ENCODE data around the gene PMVK. TPM values are rescaled to one million over a fixed set of nuclear protein-coding genes. Genes with fewer than 3 reads are reported as not detected.

The PMVK gene
- total RNA-seq, 1 donor from 2014 or later: 41.8 TPM

DNA sequence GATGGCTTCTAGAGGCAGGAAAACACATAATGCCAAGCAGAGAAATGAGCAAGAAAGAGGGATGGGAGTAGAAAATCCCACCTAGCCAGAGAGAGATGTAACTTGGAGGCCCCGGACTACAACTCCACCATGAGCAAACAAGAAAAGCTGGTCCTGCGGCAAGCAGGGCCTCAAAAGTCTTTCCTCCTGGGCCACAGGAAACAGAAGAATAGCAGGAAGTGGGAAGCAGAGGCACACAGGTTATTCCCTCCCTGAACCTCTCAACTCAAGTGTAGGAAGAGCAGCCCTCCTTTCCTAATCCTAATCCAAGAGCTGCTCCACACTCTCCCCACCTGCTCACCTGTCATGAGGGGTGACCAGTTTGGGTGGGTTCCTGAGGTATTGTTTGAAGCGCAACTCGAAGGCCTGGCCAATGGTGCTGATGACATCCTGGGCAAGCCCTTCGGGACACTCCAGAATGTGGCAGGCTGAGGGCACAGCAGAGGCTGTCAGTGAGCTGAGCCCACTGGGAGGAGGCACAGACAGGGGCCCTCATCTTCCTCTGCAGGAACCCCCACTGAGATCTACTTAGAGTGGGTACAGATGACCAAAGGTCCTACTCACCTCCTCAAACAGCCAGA lies 30.9 kb upstream of the PMVK start:
- no peak for DNase-seq (ENCODE audit: low spot score)

DNA sequence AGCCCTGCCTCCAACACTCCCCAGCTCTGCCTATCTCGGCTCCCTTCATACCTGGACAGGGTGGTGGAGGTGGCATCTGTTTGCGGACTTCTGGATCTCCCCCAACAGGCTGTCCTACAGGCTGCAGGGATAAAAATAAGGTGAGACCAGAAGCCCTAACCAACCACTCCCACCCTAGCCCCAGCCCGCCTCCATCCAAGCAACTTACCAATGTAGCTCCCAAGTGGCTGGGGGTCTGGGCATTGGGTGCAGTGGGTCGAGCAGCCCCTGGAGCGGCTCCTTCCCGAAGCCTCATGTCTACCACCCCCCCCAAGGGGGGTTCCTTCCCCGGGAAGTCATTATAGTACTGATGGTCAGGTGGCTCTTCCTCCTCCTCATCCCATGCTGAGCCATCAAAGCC lies 29.6 kb upstream of the PMVK start:
- no peak for DNase-seq (ENCODE audit: low spot score)

DNA sequence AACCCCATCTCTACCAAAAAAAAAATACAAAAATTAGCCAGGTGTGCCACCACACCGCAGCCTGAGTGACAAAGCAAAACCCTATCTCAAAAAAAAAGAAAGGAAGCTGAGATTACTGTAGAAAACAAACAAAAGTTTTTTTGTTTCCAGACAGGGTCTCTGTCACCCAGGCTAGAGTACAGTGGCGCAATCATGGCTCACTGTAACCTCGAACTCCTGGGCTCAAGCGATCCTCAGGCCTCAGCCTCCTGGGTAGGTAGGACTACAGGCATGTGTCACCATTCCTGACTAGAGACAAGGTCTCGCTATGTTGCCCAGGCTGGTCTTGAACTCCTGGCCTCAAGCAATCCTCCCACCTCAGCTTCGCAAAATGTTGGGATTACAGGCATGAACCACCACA lies 27.8 kb upstream of the PMVK start:
- DNase-seq (ENCODE audit: low spot score): no peak

DNA sequence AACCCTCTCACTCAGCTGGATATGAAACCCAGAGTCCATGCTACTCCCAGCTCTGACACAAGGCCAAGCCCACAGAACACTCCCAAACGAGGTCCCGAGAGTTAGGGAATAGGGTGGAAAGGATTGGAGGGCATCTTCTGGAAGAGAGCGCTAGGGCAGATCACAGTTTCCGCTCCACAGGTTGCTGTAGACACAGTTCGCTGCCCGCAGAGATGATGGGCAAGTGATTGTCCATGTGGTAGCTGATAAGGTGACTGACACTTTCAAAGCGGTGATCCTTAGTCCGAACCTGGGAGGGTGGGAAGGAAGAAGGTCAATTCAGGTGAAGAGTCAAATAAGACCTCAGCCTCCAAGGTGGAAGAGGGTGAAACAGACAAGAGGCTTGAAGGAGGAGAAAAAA lies 27.1 kb upstream of the PMVK start:
- no peak for DNase-seq (ENCODE audit: low spot score)

DNA sequence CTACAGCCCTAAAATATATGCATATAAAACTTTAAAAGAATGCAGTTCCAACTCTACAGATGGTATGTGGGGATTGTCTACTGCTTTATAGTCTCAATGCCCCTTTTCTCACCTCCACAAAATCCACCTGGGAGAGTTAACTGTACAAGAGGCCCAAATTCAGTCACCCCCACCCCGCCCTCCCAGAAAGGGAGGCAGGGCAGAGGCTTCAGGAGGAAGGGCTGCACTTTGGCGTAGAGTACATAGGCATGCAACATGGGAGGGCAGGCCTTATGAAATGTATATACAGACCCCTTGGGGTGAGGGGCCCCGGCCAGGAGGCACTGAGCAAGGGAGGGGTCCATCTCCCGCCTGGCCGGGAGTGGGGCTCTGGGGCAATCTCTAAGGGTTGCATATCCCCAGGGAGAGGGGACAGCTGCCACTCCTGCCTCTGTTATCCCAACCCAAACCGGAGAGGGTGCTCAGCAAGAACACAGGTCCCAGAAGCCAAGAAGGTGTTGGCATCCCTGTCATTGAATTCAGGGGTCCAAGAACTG lies 26.3 kb upstream of the PMVK start:
- DNase-seq (ENCODE audit: low spot score): no peak

DNA sequence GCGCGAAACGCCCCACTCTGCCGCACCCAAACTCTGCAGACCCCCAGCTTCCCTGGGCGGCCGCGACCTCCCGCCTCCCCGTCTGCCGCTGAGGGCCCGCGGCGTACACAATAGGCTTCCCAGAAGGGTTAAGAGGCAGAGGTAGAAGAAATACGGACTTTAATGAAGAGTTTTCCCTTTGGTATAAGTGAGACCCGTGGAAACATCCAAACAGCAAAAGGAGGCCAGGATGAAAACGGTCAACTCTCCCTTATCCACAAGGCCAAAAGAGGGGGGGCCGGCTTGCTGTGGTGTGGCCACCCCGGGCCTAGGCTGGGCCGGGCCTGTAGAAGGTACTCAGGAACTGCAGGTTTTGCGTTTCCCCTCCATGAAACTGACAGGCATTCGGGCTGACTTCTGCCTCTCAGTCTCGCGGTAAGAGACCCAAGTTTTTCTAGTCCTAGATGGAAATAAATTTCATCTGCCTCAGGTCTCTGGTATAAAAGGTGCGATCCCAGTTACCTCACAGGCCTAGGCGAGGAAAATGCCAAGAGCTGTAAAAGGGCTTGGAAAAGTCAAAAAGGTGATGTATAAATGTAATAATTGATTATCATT lies 25.7 kb upstream of the PMVK start:
- DNase-seq (ENCODE audit: low spot score): no peak

DNA sequence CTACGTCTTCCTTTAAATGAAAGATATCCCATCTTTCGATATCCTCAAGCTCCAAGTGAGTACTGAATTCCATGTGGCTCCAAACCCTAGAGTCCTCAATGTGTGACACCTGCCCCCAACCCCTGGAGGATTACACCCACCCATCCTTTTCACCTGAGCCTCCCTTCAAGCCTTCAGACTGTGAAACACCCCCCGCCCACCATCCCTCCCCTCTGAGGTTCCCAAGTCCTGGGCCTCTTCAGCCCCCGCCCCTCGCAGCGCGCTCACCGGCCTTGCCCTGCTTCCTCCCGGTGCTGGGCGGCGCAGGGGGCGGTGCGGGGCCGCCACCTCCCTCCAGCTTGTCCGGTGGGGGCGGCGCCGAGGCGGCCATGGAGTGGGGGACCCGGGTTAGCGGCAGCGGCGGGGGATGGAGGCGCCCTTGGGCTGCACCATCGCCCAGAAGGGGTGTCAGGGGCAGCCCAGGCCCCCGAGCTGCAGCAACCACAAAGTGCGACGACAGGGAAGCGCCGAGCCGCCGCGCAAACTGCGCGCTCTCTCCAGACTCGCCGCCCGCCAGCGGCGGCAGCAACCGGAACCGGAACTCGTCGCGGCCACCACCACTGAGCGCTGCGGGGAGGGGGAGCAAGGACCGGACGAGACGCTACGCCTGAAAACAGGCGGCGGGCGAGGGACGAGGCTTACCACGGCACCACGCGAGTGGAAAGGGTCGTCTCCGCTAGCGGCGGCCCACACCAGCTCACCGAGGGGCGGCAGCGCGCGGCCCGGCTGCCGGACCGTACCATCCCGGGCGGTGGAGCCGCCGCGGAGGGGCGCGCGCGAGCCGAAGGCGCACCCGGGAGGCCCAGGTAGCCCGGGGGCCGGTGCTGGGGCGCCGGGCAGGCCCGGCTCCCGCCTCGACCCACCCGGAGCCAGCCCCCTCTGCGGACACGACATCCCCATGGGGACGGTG lies 25.0 kb upstream of the PMVK start, which contains the start of gene PYGO2:
TSS of gene PYGO2 (minus strand) at position 576 of the 949 bp plus-strand sequence. CDS start at position 370, 206 bp downstream.
- DNase-seq (ENCODE audit: low spot score): peak; percentile 84

DNA sequence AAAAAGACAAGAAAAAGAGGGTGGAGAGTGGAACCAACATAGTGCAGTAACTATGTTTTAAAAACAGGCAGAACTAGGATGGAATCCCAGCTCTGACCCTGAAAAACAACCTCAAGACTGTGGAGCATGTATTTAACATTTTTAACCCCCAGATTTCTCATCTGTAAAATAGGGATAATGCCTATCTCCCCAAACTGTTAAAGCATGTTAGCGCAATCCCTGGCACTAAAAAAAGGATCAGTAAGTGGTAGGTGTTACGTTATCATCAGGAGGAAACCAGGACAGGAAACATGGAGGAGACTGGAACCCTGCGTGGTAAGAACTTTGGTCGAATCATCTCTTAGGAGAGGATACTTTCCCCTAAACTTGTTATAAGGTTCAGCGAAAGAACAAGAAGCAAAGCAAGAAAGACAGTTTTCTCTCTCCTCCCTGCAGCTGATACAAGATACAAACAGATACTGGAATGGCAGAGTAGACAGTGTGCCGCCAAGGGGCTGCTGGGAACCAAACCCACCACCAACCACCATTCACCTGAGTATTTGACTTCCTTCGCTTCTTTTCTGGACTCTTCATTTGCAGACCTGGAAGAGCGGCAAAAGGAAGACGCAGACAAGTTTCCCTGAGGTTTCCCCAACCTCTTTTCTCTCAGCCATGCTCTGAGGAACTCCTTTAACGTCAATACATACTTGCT lies 24.1 kb upstream of the PMVK start:
- no peak for DNase-seq (ENCODE audit: low spot score)

DNA sequence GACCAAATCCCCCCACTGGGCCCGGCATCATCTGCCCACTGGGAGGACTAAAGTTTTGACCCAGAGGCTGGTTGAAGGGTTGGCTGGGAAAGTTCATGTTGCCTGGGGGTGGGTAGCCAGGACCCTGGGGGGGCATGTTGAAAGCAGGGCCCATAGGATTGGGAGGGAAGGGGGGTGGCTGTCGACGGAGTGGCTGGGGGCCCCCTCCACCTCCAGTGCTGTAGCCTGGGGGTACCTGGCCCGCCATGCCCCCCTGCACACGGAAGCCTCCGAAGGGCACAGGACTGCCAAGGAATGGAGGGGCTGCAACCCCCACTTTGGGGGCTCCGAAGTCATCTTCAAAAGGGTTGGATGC lies 22.9 kb upstream of the PMVK start:
- DNase-seq (ENCODE audit: low spot score): no peak

DNA sequence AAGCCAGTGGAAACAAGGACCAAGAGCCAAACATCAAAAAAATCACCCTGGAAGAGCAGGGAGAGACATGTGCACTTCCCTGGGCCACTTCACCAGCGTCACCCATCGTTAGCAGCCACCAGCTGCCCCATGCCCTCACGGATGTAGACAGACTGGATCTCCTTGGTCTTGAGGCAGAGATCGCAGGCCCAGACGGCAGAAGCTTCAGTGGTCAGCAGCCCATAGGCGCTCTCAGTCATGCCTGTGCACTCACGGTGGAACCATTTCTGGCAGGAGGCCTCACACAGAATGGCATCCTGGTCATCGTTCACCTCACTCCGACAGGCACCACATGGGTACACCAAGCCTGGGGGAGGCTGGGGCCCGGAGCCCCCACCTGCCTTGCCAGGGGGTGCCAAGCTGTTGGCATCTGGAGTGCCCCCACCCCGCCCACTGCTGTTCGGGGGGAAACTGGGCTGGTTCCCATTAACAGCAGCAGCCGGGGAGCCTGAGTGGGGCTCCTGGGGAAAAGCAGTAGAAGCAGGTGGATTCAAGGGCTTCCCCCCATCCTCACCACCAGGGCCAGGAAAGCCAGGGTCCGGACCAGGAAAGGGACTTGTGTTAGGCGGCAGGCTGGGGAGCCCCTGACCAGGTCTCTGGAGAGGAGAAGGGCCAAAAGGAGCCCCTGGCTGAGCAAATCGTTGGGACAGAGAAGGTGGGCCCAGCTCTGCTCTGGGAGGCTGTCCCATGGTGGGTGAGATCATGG lies 22.3 kb upstream of the PMVK start:
- DNase-seq (ENCODE audit: low spot score): no peak

DNA sequence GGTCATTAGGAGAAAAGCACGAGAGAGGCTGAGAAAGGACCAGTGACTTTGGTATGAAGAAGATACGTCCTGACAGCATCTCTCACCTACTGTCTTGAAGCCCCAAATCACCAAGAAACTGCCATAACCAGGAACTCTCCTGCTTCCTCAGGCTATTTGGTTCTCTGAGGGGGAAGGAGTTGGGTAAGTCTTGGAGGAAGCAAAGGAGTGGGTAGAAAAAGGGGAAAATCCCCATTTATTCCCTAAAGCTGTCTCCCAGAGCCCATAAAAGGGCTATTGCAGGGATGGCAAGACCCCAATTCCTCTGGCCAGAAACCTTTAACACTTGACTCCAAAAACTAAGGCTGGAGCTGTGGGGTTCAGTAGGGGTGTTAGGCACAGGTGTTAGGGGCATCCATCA lies 21.5 kb upstream of the PMVK start:
- DNase-seq (ENCODE audit: low spot score): no peak

DNA sequence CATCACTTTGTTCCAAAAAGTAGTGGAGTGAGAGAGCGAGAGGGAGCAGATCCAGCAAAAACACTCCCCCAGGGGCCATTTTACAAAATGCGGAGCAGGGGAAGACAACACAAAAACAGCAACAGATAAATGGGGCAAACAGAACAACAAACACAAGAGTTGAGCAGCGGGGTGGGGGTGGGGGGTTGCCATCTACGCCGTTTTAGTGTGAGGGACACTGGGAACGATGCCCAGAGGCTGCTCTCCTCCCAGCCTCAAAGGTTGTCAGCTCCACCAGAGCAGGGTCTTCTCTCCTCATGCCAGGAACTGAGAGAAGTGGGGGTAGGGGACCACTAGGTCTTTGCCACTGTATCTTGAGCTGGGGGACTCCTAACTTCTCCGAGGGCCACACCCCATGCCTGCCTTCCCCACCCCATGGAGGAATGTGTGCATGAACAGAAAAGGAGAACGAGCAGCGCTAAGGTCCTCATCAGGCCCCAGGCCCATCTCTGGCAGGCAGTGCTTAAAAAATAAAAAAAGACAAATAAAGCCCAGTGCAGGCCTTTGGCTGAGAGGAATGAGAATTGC lies 20.7 kb upstream of the PMVK start:
- DNase-seq (ENCODE audit: low spot score): no peak

DNA sequence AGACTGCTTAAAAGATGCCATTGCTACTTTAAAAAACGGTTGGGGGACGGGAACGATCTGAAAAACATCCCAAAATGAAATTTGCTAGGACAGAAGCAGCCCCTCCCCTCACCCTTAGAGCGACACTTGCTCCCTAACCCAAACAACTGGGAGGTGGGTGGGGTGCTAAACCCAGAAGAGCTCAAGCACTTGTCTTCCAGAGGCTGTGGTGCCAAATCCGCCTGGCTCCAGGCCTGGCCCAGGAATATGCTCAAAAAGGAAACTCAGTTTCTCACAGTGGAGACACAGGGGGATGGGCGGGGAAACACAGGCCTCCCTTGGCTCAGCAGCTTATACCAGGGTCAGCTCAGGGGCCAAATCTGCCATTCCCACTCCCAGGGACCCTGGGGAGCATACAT lies 20.0 kb upstream of the PMVK start:
- DNase-seq (ENCODE audit: low spot score): no peak

DNA sequence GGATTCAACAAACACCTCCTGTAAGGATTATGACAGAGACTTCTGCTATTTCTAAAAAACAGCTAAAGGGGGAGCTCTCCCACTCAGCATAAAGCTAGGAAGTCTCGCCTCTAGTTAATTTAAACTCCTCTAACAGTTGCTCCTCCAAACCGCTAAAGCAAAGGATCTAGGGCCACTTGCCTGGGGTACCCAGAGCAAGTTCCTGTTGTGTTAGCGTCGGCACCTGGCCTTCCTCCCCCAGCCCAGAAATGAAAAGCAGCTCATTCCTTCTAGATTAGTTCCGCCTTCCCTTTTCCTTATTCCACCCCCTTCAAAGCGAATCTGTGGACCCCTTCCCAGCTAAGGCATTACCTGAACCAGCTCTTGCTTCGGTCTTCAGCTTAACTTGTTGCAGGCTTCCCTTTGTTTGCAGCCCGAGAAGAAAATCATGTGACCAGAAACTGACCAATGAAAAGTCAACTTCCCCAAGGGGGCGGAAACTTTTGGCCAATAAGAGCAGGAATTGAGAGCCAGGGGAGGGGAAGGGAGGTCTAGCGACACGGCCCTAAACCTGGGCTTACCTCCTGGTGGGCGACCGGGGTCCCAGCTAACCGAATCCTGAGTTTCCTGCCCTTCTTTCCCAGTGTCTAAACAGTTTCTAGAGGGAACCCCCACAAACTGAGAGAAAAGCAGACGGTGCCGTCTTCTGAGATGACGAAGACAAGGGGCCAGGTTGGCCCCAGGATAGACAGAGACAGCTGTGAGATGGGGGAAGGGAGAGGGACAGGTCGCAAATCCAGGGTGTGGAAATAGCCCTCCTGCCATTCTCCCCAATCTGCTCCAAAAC lies 19.4 kb upstream of the PMVK start, which contains the start of gene PBXIP1:
TSS of gene PBXIP1 (minus strand) at position 382 of the 826 bp plus-strand sequence. CDS start 2,378 bp downstream, outside the sequence.
- peak; percentile 89 for DNase-seq (ENCODE audit: low spot score)

DNA sequence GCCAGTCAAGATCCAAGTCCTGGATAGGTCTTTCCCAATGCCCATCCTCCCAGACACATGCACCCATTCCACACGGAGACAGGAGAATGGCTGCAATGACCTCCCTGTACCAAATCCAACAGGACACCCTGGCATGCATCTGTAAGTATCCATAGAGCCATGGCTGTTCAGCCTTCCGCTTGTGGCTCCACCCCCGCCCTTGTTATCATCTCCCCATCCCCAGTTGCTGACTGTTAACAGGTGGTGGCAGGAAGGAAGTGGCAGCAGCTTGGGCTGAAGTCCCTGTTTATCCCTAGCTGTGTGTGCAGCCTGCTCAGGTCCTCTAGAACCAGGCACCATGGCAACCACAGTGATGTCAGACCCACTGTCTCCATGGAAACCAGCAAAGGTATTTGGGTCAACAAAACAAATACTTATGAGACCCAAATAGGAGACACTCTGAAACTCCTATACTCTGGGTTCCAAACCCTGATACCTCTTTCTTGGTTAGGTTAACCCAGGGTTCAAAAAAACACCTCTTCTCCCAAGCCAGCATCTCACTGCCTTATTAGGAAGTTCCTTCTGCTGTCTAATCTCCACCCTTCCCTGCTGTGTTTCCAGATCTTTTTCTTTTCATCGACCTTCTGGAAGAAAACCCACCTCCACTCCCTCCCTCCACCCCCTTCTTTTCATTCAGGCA lies 18.7 kb upstream of the PMVK start:
- DNase-seq (ENCODE audit: low spot score): no peak

DNA sequence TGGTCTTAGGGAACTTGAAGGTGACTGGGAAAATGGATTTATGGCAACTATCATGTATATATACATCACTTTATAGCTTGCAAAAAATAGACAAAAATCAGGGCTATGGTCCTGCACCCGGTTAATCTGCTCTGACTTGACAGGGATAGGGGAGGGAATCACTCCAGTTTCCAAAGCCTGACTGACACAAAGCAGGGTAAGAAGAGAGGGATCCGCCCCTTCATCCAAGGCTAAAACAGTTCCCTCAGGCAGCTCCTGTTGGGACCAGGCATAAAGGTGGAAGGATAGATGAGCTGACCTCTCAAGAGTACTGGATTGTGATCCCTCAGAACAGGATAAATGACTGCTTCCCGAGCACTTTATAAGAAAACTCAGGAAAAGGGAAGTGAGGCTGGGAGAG lies 18.0 kb upstream of the PMVK start:
- no peak for DNase-seq (ENCODE audit: low spot score)

DNA sequence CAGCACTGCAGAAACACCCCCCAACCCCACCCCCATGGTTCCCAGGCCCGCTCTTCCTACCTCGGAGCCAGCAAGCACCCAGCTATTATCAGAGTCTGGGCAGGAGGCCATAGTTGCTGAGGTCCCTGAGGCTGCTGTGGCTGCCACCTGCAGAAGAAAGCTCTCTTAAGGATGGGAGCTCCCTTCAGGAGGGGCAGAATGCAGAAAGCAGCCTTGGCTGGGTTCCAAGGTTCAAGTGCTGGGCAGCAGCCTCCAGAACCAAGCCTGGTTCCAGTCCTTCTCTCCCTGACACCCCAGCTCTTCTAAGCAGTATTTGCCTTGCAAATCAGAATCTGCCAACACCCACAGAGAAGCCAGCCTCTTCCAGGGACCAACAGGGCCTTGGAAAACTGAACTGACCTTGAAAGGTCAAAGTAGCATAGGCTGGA lies 17.1 kb upstream of the PMVK start:
- no peak for DNase-seq (ENCODE audit: low spot score)

DNA sequence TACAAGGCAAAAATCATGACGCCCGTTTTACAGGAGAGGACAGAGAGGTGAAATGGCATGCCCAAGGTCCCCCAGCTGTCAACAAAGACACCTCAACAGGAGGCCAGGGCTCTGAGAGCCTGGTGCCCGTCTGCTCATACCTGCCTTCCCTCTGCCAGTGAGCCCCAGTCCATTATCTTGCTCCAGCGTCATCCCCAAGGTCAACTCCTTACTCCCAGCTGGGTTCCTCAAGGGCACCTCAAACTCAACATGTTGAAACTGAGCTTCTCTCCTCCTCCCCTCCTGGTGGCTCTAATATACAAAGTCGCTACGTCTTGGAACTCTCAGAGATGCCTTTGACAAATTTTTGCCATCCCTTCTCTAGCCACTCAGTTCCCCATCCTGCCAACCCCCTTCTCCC lies 16.1 kb upstream of the PMVK start:
- DNase-seq (ENCODE audit: low spot score): no peak
